WTC11 (cell line): ENCODE measurements around the gene HSPA12A. TPM values are rescaled to one million over a fixed set of nuclear protein-coding genes. Genes with fewer than 3 reads are reported as not detected.
"Not testable (repeated sequence)": the region's sequence is repeated elsewhere in the genome, so short reads cannot be mapped to it uniquely, and the experiment has no call there.

Source experiments
- ATAC-seq: fragments of 200-7000 bp; cut with Tn5 transposase; 2 replicates; pipeline ENCODE4 v1.10.0; 2021; ENCODE audit warnings: mild to moderate bottlenecking, moderate library complexity
- CTCF ChIA-PET: fragments of 300-600 bp; sonication (Branson Sonifier 250); formaldehyde crosslinking; loops from one replicate; lab custom pipeline; 2021; ENCODE audit warnings: antibody characterized with exemption; lab: Charles Lee
- POLR2A ChIA-PET: fragments of 350-600 bp; sonication (Branson Sonifier 250); formaldehyde crosslinking; loops from one replicate; lab custom pipeline; 2021; ENCODE audit warnings: antibody characterized with exemption; lab: Charles Lee
- DNase-seq: peaks from one replicate; pipeline ENCODE4 v3.0.0; 2021; ENCODE audit warnings: low spot score
- H3K27ac Mint-ChIP-seq: 2 replicates; pipeline ENCODE4 v1.8.0; 2021; ENCODE audit warnings: mixed read lengths
- H3K27me3 Mint-ChIP-seq: 2 replicates; pipeline ENCODE4 v1.8.0; 2021; ENCODE audit warnings: low read depth, mild to moderate bottlenecking, moderate library complexity, mixed read lengths
- H3K36me3 Mint-ChIP-seq: 2 replicates; pipeline ENCODE4 v1.8.0; 2021; ENCODE audit warnings: mixed read lengths
- H3K4me1 Mint-ChIP-seq: 2 replicates; pipeline ENCODE4 v1.8.0; 2022; ENCODE audit warnings: mixed read lengths
- H3K4me3 Mint-ChIP-seq: 2 replicates; pipeline ENCODE4 v1.8.0; 2021; ENCODE audit warnings: mild to moderate bottlenecking, moderate library complexity, mixed read lengths
- H3K9me3 Mint-ChIP-seq: 2 replicates; pipeline ENCODE4 v1.8.0; 2021; ENCODE audit warnings: mixed read lengths
- CDX4 ChIP-seq: fragments of 250-450 bp; sonication (Bioruptor Pico); IDR thresholded peaks from 2 replicates; pipeline ENCODE4 v1.9.0; 2021; ENCODE audit warnings: moderate library complexity, mild to moderate bottlenecking, inconsistent platforms, borderline replicate concordance
- E2F4 ChIP-seq: sonication (generic); formaldehyde crosslinking; IDR thresholded peaks from 2 replicates; pipeline ENCODE4 v1.8.1; 2022; ENCODE audit warnings: low read depth, mild to moderate bottlenecking, moderate library complexity, missing genetic modification reagents, borderline replicate concordance
- ELF4 ChIP-seq: sonication (generic); formaldehyde crosslinking; IDR thresholded peaks from 2 replicates; pipeline ENCODE4 v1.8.1; 2022; ENCODE audit warnings: low read depth, mild to moderate bottlenecking, moderate library complexity, missing genetic modification reagents
- ESRRA ChIP-seq: sonication (generic); formaldehyde crosslinking; IDR thresholded peaks from 2 replicates; pipeline ENCODE4 v1.8.1; 2022; ENCODE audit warnings: mild to moderate bottlenecking, missing genetic modification reagents, borderline replicate concordance
- HMGA2 ChIP-seq: fragments of 250-450 bp; sonication (Bioruptor Pico); IDR thresholded peaks from 2 replicates; pipeline ENCODE4 v1.4.0; 2021; ENCODE audit warnings: mild to moderate bottlenecking, moderate library complexity
- IRF1 ChIP-seq: sonication (generic); formaldehyde crosslinking; IDR thresholded peaks from 2 replicates; pipeline ENCODE4 v1.8.0; 2023; ENCODE audit warnings: missing genetic modification reagents
- MXD4 ChIP-seq: fragments of 250-450 bp; sonication (Bioruptor Pico); IDR thresholded peaks from 2 replicates; pipeline ENCODE4 v1.8.0; 2021; ENCODE audit warnings: mild to moderate bottlenecking, moderate library complexity, borderline replicate concordance
- NR2C2 ChIP-seq: sonication (generic); formaldehyde crosslinking; IDR thresholded peaks from 2 replicates; pipeline ENCODE4 v1.8.0; 2022; ENCODE audit warnings: mild to moderate bottlenecking, missing genetic modification reagents
- NR3C1 ChIP-seq: sonication (generic); formaldehyde crosslinking; conservative IDR thresholded peaks from 2 replicates; pipeline ENCODE4 v1.8.1; 2023; ENCODE audit warnings: low read depth, mild to moderate bottlenecking, missing genetic modification reagents
- RORB ChIP-seq: fragments of 250-450 bp; sonication (Bioruptor Pico); IDR thresholded peaks from 2 replicates; pipeline ENCODE4 v1.9.0; 2021; ENCODE audit warnings: mild to moderate bottlenecking
- TEAD4 ChIP-seq: sonication (generic); formaldehyde crosslinking; IDR thresholded peaks from 2 replicates; pipeline ENCODE4 v1.8.0; 2022; ENCODE audit warnings: mild to moderate bottlenecking, missing genetic modification reagents
- ZNF263 ChIP-seq: sonication (generic); formaldehyde crosslinking; IDR thresholded peaks from 2 replicates; pipeline ENCODE4 v1.8.1; 2022; ENCODE audit warnings: low read depth, mild to moderate bottlenecking, moderate library complexity, missing genetic modification reagents
- ZNF317 ChIP-seq: sonication (generic); formaldehyde crosslinking; IDR thresholded peaks from 2 replicates; pipeline ENCODE4 v1.8.1; 2023; ENCODE audit warnings: low read depth, mild to moderate bottlenecking, moderate library complexity, missing genetic modification reagents, borderline replicate concordance
- total RNA-seq: library from RNA; stranded (reverse); gene quantifications from 3 replicates; pipeline ENCODE4 v1.2.3, GENCODE V29; 2021

HSPA12A gene
- total RNA-seq, 1 experiment from 2014 or later: 7.2 TPM

GRCh38 chr10:116712519-116712918 is 29.8 kb downstream of the HSPA12A start (continued):
- no peak for TF ChIP-seq ZNF317 (CRISPR knock-in tag)
- TF ChIP-seq IRF1 (CRISPR knock-in tag): no peak

- H3K4me1 Mint-ChIP-seq: peaks cover 13% of the 10 kb centered on the region
- ATAC-seq, DNase-seq, H3K27ac Mint-ChIP-seq, H3K4me3 Mint-ChIP-seq, H3K36me3 Mint-ChIP-seq, H3K9me3 Mint-ChIP-seq, H3K27me3 Mint-ChIP-seq: not testable (repeated sequence)
- CTCF ChIA-PET: interaction anchor here (0.8 kb wide), 1 partner anchor 58 kb away, joined by 3 read pairs; no protein-coding TSS in a partner anchor
- POLR2A ChIA-PET: interaction anchor here (0.7 kb wide), 1 partner anchor 10 kb away, joined by 3 read pairs; no protein-coding TSS in a partner anchor
Measured at GRCh38 chr10:116711803-116712202, 30.6 kb downstream of the HSPA12A start.

GRCh38 chr10:116710076-116710475 is 32.3 kb downstream of the HSPA12A start:
- no peaks in the 10 kb centered on the region for H3K9me3 Mint-ChIP-seq
- CTCF ChIA-PET: interaction anchor here (0.8 kb wide), 1 partner anchor 28 kb away, joined by 3 read pairs; no protein-coding TSS in a partner anchor
- no peak overlapping the region for H3K4me3 Mint-ChIP-seq

GRCh38 chr10:116708877-116709276 is 33.5 kb downstream of the HSPA12A start:
- Mint-ChIP-seq H3K4me3 (no peak overlapping the region), H3K27ac (no peak overlapping the region), H3K9me3 (no peaks in the 10 kb centered on the region), H3K27me3 (no peaks in the 10 kb centered on the region), H3K36me3 (no peaks in the 10 kb centered on the region), H3K4me1 (peaks cover 21% of the 10 kb centered on the region)
- CTCF ChIA-PET: interaction anchor here (0.5 kb wide), 1 partner anchor 821 kb away, joined by 3 read pairs; no protein-coding TSS in a partner anchor
- DNase-seq: no peak
- TF ChIP-seq ELF4 (CRISPR knock-in tag): no peak
- ATAC-seq: no peak
- POLR2A ChIA-PET: no interaction called here

More at GRCh38 chr10:116710076-116710475, 32.3 kb downstream of the HSPA12A start:
- H3K36me3 Mint-ChIP-seq: no peaks in the 10 kb centered on the region
- TF ChIP-seq TEAD4 (CRISPR knock-in tag) (no peak), NR2C2 (CRISPR knock-in tag) (no peak), NR3C1 (no peak), HMGA2 (CRISPR knock-in tag) (no peak), CDX4 (no peak), ZNF263 (CRISPR knock-in tag) (no peak), ESRRA (no peak)
- peaks cover 21% of the 10 kb centered on the region for H3K4me1 Mint-ChIP-seq
- no peaks in the 10 kb centered on the region for H3K27me3 Mint-ChIP-seq
- no peak overlapping the region for H3K27ac Mint-ChIP-seq
- POLR2A ChIA-PET: no interaction called here
- DNase-seq (no peak), ATAC-seq (no peak)

GRCh38 chr10:116708391-116708821 is 34.0 kb downstream of the HSPA12A start:
- no peaks in the 10 kb centered on the region for H3K27me3 Mint-ChIP-seq
- DNase-seq (no peak), ATAC-seq (no peak)
- H3K36me3 Mint-ChIP-seq: no peaks in the 10 kb centered on the region
- CTCF ChIA-PET: interaction anchor here (0.5 kb wide), 1 partner anchor 822 kb away, joined by 3 read pairs; no protein-coding TSS in a partner anchor
- POLR2A ChIA-PET: no interaction called here
- H3K27ac Mint-ChIP-seq: no peak overlapping the region
- no peaks in the 10 kb centered on the region for H3K9me3 Mint-ChIP-seq
- peaks cover 21% of the 10 kb centered on the region for H3K4me1 Mint-ChIP-seq
- TF ChIP-seq RORB (CRISPR knock-in tag) (no peak), HMGA2 (CRISPR knock-in tag) (no peak), ZNF317 (CRISPR knock-in tag) (no peak), MXD4 (CRISPR knock-in tag) (no peak), E2F4 (no peak)
- H3K4me3 Mint-ChIP-seq: no peak overlapping the region
